Measurements from ENCODE around the gene MYL3. TPM values are rescaled to one million over a fixed set of nuclear protein-coding genes. Genes with fewer than 3 reads are reported as not detected.

The MYL3 gene
- total RNA-seq, 1 experiment from 2014 or later, result not detected

GRCh38 chr3:46868948-46869347, 5.7 kb upstream of the MYL3 start:
- H3K9me3 ChIP-seq (replicated peaks), result no peaks in the 10 kb centered on the region
- H3K4me3 ChIP-seq, result no peak overlapping the region
- H3K4me1 ChIP-seq, result peaks cover under 1% of the 10 kb centered on the region; the same call in 1 of the 2 replicates
- peaks cover 5% of the 10 kb centered on the region; the same call in 1 of the 2 replicates for H3K27me3 ChIP-seq
- no peak overlapping the region for H3K27ac ChIP-seq
- H3K36me3 ChIP-seq, result no peaks in the 10 kb centered on the region
- no peak for DNase-seq

DNA sequence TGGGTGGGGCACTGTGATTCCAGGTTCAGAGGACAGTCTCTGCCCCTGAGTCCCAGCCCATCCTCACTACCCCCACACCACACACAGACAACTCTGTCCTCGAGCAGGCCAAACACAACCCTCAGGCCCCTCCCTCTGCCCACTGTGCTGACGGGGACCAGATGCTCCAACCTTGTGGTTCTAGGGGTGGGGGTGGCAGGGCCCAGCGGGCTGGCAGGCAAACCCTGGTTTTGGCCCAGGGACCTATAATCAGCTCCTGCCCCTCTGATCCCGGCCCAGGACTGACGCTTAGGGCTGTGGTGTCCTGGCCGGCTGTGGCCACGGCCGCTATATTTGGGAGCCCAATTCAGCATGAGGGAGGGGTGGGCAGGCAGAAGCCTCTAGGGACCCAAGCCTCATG, 5.0 kb upstream of the MYL3 start:
- no peaks in the 10 kb centered on the region for H3K36me3 ChIP-seq
- no peak overlapping the region for H3K27ac ChIP-seq
- H3K9me3 ChIP-seq (replicated peaks), result no peaks in the 10 kb centered on the region
- no peaks in the 10 kb centered on the region for H3K4me1 ChIP-seq
- no peak for DNase-seq
- no peaks in the 10 kb centered on the region for H3K27me3 ChIP-seq
- no peak overlapping the region for H3K4me3 ChIP-seq

- Histone ChIP-seq H3K4me3 (no peak overlapping the region), H3K9me3 (replicated peaks) (no peaks in the 10 kb centered on the region), H3K27me3 (no peaks in the 10 kb centered on the region), H3K36me3 (no peaks in the 10 kb centered on the region), H3K4me1 (no peaks in the 10 kb centered on the region), H3K27ac (no peak overlapping the region)
- no peak for DNase-seq
Observed at GRCh38 chr3:46867550-46867898, 4.3 kb upstream of the MYL3 start.

GRCh38 chr3:46866720-46867549, 3.7 kb upstream of the MYL3 start:
- no peaks in the 10 kb centered on the region for H3K4me1 ChIP-seq
- H3K9me3 ChIP-seq (replicated peaks), result no peaks in the 10 kb centered on the region
- no peaks in the 10 kb centered on the region for H3K36me3 ChIP-seq
- H3K27ac ChIP-seq, result no peak overlapping the region
- H3K27me3 ChIP-seq, result no peaks in the 10 kb centered on the region
- no peak overlapping the region for H3K4me3 ChIP-seq
- peak; percentile 63 to 75 for DNase-seq

DNA sequence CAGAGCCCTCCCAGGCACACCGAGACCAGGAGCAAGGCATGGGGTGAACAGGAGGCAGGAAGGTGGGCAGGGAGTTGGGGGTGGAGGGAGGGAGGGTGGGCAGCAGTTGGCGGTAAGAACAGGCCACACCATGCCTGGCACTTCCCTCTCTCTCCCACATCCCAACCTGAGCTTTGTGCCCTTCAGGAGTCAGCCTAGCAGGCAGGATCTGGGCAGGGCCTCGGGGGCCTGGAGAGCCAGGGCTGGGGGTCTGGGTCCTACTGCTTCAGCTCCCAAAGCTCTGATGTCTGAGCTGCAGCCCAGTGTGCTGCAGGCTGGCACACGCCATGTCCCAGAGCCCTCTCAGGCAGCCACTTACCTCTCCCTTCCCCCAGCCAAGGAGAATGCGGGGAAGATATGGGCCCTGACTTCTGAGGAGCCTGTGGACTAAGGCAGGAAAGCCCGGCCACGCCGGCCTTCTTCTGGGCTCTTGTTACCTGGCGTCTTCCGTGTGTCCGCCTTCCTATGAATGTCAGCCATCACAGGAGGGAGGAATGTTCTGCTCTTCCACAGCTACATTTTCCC, 2.9 kb upstream of the MYL3 start:
- Histone ChIP-seq H3K27me3 (no peaks in the 10 kb centered on the region), H3K36me3 (no peaks in the 10 kb centered on the region), H3K27ac (no peak overlapping the region), H3K9me3 (replicated peaks) (no peaks in the 10 kb centered on the region), H3K4me3 (no peak overlapping the region), H3K4me1 (no peaks in the 10 kb centered on the region)
- no peak for DNase-seq

DNA sequence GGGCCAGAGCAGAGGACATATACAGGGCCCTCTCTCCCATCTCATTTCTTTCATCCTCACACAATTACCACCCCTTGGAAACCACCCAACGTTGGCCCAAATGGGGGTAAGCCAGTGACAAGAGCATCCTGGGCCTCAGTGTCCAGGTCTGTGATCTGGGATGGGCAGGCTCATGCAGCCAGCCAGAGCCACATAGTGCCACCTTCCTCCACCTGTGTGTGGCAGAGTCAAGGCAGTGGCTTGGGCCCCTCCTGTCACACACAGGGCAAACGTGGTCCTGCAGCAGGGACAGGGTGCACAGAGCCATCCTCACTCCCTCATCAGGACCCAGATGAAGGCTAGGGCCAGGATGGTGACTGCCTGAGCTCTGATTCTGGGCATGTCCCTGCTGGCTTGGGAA, 2.3 kb upstream of the MYL3 start:
- Histone ChIP-seq H3K9me3 (replicated peaks) (no peaks in the 10 kb centered on the region), H3K27ac (no peak overlapping the region), H3K36me3 (no peaks in the 10 kb centered on the region), H3K4me3 (no peak overlapping the region), H3K4me1 (no peaks in the 10 kb centered on the region), H3K27me3 (no peaks in the 10 kb centered on the region)
- no peak for DNase-seq

DNA sequence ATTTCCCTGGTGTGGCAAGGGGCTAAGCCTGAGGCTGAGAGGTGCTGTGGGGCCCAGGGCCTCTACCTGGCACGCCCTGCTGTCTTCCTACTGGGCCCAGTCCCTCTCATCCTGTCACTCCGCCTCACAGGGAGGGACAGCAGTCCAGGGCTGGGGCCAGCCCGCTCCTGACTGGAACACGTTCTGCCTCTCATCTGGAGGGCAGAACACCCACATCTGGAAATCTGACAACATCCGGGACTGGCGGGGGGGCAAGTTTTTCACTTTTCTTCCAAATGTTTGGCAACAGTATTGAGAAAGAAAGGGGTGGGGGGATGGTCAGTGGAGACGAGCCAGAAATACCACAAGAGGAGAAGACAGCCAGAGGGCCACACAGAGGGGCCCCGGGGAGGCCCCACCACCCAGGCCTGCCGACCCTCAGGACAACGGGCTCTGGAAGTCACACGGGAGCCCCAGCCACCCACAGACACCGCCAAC, 1.8 kb upstream of the MYL3 start:
- H3K9me3 ChIP-seq (replicated peaks), result no peaks in the 10 kb centered on the region
- H3K4me1 ChIP-seq, result no peaks in the 10 kb centered on the region
- no peak overlapping the region for H3K27ac ChIP-seq
- no peak overlapping the region for H3K4me3 ChIP-seq
- no peaks in the 10 kb centered on the region for H3K27me3 ChIP-seq
- no peak for DNase-seq
- H3K36me3 ChIP-seq, result no peaks in the 10 kb centered on the region

DNA sequence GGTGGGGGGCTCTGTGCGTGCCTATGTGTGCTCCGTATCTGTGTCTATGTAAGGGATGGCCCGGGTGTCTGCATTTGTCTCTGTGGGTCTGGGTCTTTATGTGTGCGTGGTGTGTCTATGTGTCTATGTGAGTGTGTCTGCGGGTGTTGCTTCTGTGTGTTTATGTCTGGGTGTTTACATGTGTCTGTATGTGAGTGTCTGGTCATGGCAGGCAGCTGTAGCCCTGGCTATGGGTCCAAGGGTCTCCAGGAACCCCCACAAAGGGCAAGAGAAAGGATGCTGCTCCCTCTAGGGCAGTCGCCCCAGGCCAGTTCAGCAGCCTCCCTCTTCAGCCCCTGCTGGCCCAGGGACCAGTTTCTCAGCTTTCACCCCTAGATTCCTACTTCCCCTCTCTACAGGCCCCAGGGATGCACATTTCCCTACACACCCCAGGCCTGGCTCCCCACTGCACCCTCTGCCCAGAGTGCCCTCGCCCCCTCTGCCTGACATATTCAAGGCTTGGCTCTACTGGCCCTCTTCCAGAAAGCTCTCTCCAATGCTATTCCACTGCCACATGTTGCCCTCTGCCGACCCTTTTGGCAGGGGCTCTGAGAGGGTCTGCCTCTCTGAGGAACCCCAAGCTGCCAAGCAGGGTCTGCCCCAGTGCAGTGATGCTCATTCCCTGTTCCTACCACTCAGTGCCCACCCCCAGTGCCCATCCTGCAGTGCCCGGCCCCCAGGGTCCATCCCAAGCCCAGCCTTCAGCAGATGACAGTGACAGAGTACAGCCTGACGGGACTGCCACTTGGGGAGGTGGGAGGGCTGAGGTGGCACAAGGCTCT, 1.0 kb upstream of the MYL3 start:
- Histone ChIP-seq H3K4me3 (no peak overlapping the region), H3K27me3 (no peaks in the 10 kb centered on the region), H3K36me3 (no peaks in the 10 kb centered on the region), H3K9me3 (replicated peaks) (no peaks in the 10 kb centered on the region), H3K27ac (no peak overlapping the region), H3K4me1 (no peaks in the 10 kb centered on the region)
- DNase-seq, result no peak

GRCh38 chr3:46862369-46863025, 747 bp downstream of the MYL3 start:
- Histone ChIP-seq H3K9me3 (replicated peaks) (no peaks in the 10 kb centered on the region), H3K27me3 (no peaks in the 10 kb centered on the region), H3K4me3 (no peak overlapping the region), H3K27ac (no peak overlapping the region), H3K4me1 (no peaks in the 10 kb centered on the region), H3K36me3 (no peaks in the 10 kb centered on the region)
- no peak for DNase-seq

DNA sequence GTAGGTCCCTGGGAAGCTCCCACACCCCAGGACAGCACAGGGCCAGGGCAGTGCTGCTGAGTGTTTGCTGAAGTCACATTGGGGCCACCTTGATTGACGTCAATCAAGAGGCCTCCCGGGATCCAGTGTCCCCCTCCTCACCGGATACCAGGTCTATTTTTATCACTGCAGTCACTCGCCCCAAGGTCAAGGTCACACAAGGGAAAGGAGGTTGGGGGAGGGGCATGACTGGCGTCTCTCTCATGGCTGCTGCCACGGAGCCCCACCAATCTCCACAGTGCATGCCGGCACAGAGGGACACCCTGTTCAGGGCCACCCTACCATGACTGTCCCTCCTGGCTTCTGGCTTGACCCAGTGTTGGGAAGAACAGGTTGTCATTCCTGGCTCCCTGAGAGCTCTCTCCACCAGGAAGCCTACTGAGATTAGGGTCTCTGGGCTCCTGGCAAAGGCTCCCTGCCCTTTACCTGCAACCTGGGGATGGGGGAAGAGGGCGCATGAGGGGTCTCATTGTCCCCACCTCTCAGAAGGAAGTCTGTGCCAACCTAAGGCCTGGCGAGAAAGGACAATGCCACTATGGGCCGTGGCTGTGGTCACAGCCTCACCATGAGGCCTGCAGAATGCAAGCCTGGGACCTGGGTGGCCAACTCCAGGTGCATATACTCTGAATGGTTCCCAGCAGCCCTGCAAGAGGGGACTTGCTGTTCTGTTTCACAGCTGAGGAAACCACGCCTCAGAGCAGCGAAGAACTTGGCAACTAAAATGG, 1.5 kb downstream of the MYL3 start:
- H3K9me3 ChIP-seq (replicated peaks), result no peaks in the 10 kb centered on the region
- H3K27ac ChIP-seq, result no peak overlapping the region
- H3K36me3 ChIP-seq, result no peaks in the 10 kb centered on the region
- no peak for DNase-seq
- no peaks in the 10 kb centered on the region for H3K27me3 ChIP-seq
- no peak overlapping the region for H3K4me3 ChIP-seq
- H3K4me1 ChIP-seq, result no peaks in the 10 kb centered on the region

DNA sequence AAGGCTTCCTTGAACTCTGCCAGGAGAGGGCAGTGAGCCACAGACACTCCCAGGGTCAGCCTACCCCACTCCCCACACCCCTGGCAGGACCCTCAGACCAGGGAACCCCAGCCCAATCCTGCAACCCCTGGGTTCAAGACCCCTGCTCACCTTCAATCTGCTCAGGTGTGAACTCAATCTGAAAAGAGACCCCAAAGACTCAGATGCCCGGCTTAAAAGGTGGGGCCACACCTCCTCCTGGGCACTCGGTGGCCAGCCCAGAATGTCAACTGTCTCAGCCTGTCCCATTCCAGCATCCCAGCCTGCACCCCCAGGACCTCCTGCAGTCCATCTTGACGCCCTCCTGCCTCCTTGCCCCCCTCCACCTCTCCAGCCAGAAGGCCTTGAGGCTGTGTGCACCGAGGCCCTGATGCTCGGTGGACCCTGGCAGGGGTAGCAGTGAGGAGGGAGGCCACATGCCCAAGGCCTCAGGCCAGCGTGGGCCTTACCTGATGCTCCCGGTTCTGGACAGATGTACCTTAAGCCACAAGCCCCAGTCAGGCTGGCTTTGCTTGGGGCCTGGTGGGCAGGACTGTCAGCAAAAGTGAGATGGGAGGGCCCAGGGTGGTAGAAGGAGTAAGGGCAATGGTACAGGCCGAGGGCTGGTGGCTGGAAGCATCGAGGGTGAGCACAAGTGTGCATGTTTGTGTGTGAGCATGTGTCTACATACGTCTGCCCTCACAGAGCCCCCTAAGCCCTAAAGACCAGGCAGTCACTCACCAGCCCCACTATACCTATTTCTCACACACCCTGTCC, 2.2 kb downstream of the MYL3 start:
- DNase-seq, result no peak
- no peaks in the 10 kb centered on the region for H3K9me3 ChIP-seq (replicated peaks)
- no peaks in the 10 kb centered on the region for H3K27me3 ChIP-seq
- no peak overlapping the region for H3K4me3 ChIP-seq
- no peaks in the 10 kb centered on the region for H3K36me3 ChIP-seq
- H3K4me1 ChIP-seq, result no peaks in the 10 kb centered on the region
- H3K27ac ChIP-seq, result no peak overlapping the region

DNA sequence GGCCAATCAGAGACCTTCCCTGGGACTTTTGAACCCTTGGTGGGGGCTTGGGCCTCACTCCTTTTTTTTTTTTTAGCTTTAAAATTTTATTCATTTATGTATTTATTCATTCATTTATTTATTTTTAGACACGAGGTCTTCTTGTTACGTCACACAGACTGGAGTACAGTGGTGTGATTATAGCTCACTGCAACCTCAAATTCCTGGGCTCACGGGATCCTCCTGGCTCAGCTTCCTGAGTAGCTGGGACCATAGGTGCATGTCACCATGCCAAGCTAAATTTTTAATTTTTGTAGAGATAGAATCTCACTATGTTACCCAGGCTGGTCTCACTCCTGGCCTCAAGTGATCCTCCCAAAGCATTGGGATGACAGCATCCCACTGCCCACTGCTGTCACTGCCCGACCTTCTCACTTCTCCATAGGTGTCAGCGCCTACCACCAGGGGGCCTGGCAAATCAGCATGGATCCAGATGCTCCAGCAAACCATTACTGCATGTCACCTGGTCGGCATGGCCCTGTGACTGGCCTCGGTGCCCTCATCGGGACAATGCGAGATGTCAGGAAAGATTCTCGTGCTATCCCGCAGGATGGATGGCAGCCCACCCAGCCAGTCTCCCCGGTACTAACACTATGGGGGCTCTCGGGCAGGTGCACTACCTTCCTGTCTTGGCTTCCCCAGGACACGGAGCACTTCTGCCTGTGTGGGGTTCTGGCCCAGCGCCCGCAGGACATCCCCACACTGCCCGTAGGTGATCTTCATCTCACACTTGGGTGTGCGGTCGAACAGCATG, 3.0 kb downstream of the MYL3 start:
- no peak overlapping the region for H3K27ac ChIP-seq
- no peaks in the 10 kb centered on the region for H3K4me1 ChIP-seq
- no peak overlapping the region for H3K4me3 ChIP-seq
- peak in 1 of 2 experiments; percentile 38 for DNase-seq
- H3K36me3 ChIP-seq, result no peaks in the 10 kb centered on the region
- no peaks in the 10 kb centered on the region for H3K9me3 ChIP-seq (replicated peaks)
- no peaks in the 10 kb centered on the region for H3K27me3 ChIP-seq
